K562 (cell line): ENCODE data around the gene IL17A. TPM values are rescaled to one million over a fixed set of nuclear protein-coding genes. Genes with fewer than 3 reads are reported as not detected.

Experiments
- ATAC-seq: fragments of 200-7000 bp; cut with Tn5 transposase; 3 replicates; pipeline ENCODE4 v1.9.1; 2020; ENCODE audit warnings: moderate library complexity
- Bru-seq: library from RNA; stranded (reverse); fragments of 400-500 nt; gene quantifications from one replicate; lab custom pipeline; 2021; lab: Mats Ljungman, UMichigan
- BruChase-seq, 2 experiments: library from RNA; stranded (reverse); fragments of 400-500 nt; gene quantifications; one replicate each; lab custom pipeline; 2021; lab: Mats Ljungman, UMichigan
- BruUV-seq: library from RNA; stranded (reverse); fragments of 400-500 nt; replicated peaks from 2 replicates; lab custom pipeline; 2021; lab: Mats Ljungman, UMichigan
- CTCF ChIA-PET: fragments of 300-600 bp; formaldehyde crosslinking; extraction: SDS; loops from one replicate; lab custom pipeline; 2021; ENCODE audit warnings: low intra/inter-chr PET ratio; lab: Yijun Ruan, JAX
- POLR2A ChIA-PET: fragments of 300-600, 350-650 bp; sonication (Branson Sonifier 250); formaldehyde crosslinking; extraction: SDS; loops from one replicate; lab custom pipeline; 2021; ENCODE audit warnings: antibody characterized with exemption, inconsistent platforms; lab: Yijun Ruan, JAX
- DNase-seq, 4 experiments: peaks; one replicate each; pipeline versions ENCODE4 v3.0.0 to v3.0.0-alpha.2; 2011 to 2018; ENCODE audit warnings: low spot score in 3 of 4, mixed read lengths in 3 of 4; ENCODE audit errors: extremely low read depth in 1 of 4
- FAIRE-seq: peaks from 2 replicates; lab custom pipeline; 2011; peaks lifted over from hg19 to GRCh38; lab: Jason Lieb, UNC
- H2AFZ ChIP-seq: 2 replicates; pipeline ENCODE4 v1.6.0; 2011; ENCODE audit warnings: low read depth, low read length, control low read depth, inconsistent platforms
- H3K27ac ChIP-seq: fragments of 200-600 bp; 3 replicates; pipeline ENCODE4 v1.8.0; 2011; ENCODE audit warnings: low read depth, mild to moderate bottlenecking, control low read depth, inconsistent platforms, low read length, moderate library complexity, mixed read lengths; ENCODE audit errors: extremely low read depth
- H3K27me3 ChIP-seq, 2 experiments: fragments of 300-600 bp in 1 of 2; 2 replicates in 1 of 2; 3 replicates in 1 of 2; pipeline versions ENCODE4 v1.6.0 to v1.8.0; 2011; ENCODE audit warnings: inconsistent platforms in 2 of 2, low read length in 2 of 2, mild to moderate bottlenecking in 1 of 2, mixed read lengths in 1 of 2, moderate library complexity in 1 of 2; ENCODE audit not compliant: control insufficient read depth in 2 of 2, insufficient read depth in 2 of 2
- H3K36me3 ChIP-seq: fragments of 300-600 bp; 3 replicates; pipeline ENCODE4 v1.8.0; 2011; ENCODE audit warnings: mild to moderate bottlenecking, low read length, inconsistent platforms; ENCODE audit not compliant: control insufficient read depth, insufficient read depth
- H3K4me1 ChIP-seq, 2 experiments: fragments of 200-600 bp in 1 of 2; replicated peaks in 1 of 2; 2 replicates in 1 of 2; 3 replicates in 1 of 2; pipeline versions ENCODE4 v1.5.1 to v1.8.0; 2011; ENCODE audit warnings: inconsistent platforms in 2 of 2, low read length in 2 of 2, mild to moderate bottlenecking in 1 of 2, mixed read lengths in 1 of 2, moderate library complexity in 1 of 2; ENCODE audit not compliant: control insufficient read depth in 2 of 2, insufficient read depth in 2 of 2
- H3K4me2 ChIP-seq: 2 replicates; pipeline ENCODE4 v1.6.1; 2011; ENCODE audit warnings: low read length, control low read depth, inconsistent platforms, mixed read lengths; ENCODE audit not compliant: insufficient read depth
- H3K4me3 ChIP-seq: fragments of 200-600 bp; sonication (generic), shearing (Covaris generic); 2 replicates; pipeline ENCODE4 v1.5.1; 2016; ENCODE audit warnings: control low read depth, inconsistent platforms
- H3K79me2 ChIP-seq: fragments of 200-600 bp; 3 replicates; pipeline ENCODE4 v1.8.0; 2011; ENCODE audit warnings: low read length, inconsistent platforms; ENCODE audit not compliant: control insufficient read depth, insufficient read depth
- H3K9ac ChIP-seq, 2 experiments: 2 replicates each; pipeline versions ENCODE4 v1.6.0 to v1.6.1; 2011; ENCODE audit warnings: low read depth in 2 of 2, low read length in 2 of 2, control low read depth in 1 of 2, inconsistent platforms in 1 of 2, mild to moderate bottlenecking in 1 of 2, mixed read lengths in 1 of 2; ENCODE audit not compliant: insufficient read depth in 1 of 2
- H3K9me1 ChIP-seq: one replicate; pipeline ENCODE4 v1.6.0; 2011; ENCODE audit warnings: inconsistent platforms, mild to moderate bottlenecking, low read length, moderate library complexity; ENCODE audit not compliant: control insufficient read depth, insufficient read depth
- H3K9me3 ChIP-seq: replicated peaks from 2 replicates; pipeline ENCODE4 v1.5.1; 2011; ENCODE audit warnings: low read depth, low read length, inconsistent platforms; ENCODE audit not compliant: control insufficient read depth, insufficient read depth
- H4K20me1 ChIP-seq: replicated peaks from 2 replicates; pipeline ENCODE4 v1.6.1; 2011; ENCODE audit warnings: low read length, inconsistent platforms, mixed read lengths; ENCODE audit not compliant: control insufficient read depth, insufficient read depth
- EP300 ChIP-seq: IDR thresholded peaks from 2 replicates; pipeline ENCODE4 v1.6.1; 2012; ENCODE audit warnings: low read length, improper control_type of control experiment
- ZNF175 ChIP-seq: fragments of 200-800 bp; sonication (Bioruptor generic); IDR thresholded peaks from 2 replicates; pipeline ENCODE4 v1.6.1; 2016; ENCODE audit warnings: low read depth, mild to moderate bottlenecking, missing genetic modification characterization, missing compliant biosample characterization
- ZNF224 ChIP-seq: sonication (generic); formaldehyde crosslinking; IDR thresholded peaks from 2 replicates; pipeline ENCODE4 v1.8.0; 2022; ENCODE audit warnings: mild to moderate bottlenecking, missing genetic modification reagents
- ZNF354B ChIP-seq: fragments of 250-450 bp; sonication (Bioruptor Pico); IDR thresholded peaks from 2 replicates; pipeline ENCODE4 v1.4.0; 2020
- WGBS: fragments of 100-300 bp; shearing (Covaris generic); methylation state at CpG from one replicate; pipeline ENCODE4 v1.1.6; 2016; ENCODE audit warnings: low coverage, mixed read lengths; ENCODE audit not compliant: insufficient coverage; ENCODE audit errors: missing lambda C conversion rate; 5-methylcytosine and 5-hydroxymethylcytosine counted together
- in situ Hi-C: fragments of 300-500 bp; cut with MboI; formaldehyde crosslinking; loops from 4 replicates; pipeline ENCODE4 v1.15.0; 2018; ENCODE audit warnings: inconsistent platforms, mixed read lengths
- intact Hi-C: fragments of 100-400 bp; cut with micrococcal nuclease; formaldehyde crosslinking; loops from 2 replicates; pipeline ENCODE4 v1.14.2; 2022
- long read RNA-seq, 3 experiments: library from polyadenylated mRNA in 2 of 3; library from RNA in 1 of 3; unstranded in 2 of 3; stranded (forward) in 1 of 3; transcript quantifications; one replicate each; pipeline ENCODE4 v2.0.0, GENCODE V29; 2019 to 2022
- polyA minus RNA-seq, 3 experiments: library from RNA; depleted of rRNA, polyadenylated mRNA; stranded (reverse); fragments of >200 nt; gene quantifications; 2 replicates each; pipeline ENCODE4 v1.2.3, GENCODE V29; 2011
- polyA plus RNA-seq, 8 experiments: library from polyadenylated mRNA; depleted of rRNA in 4 of 8; stranded (reverse) in 5 of 8; unstranded in 3 of 8; fragments of >200 nt; fragmentation: Nextera tagmentation in 2 of 8; fragmentation: Illumina TruSeq in 1 of 8; extraction: Ambion mirVana in 2 of 8; extraction: Trizol in 1 of 8; gene quantifications; 2 replicates each; pipeline versions ENCODE4 v1.2.1 to v1.2.3, GENCODE V29; 2011 to 2014; ENCODE audit warnings: inconsistent platforms in 1 of 8, missing spikeins in 1 of 8
- total RNA-seq, 7 experiments: library from RNA; depleted of rRNA in 6 of 7; stranded (reverse); fragments of >200 nt in 6 of 7; fragmentation: Illumina TruSeq in 2 of 7; extraction: Trizol in 2 of 7; gene quantifications; 2 replicates each; pipeline versions ENCODE4 v1.2.1 to v1.2.3, GENCODE V29; 2011 to 2021; ENCODE audit warnings: low replicate concordance in 1 of 7
- TF ChIP-seq, protein P1 (sequence below): fragments of 450-650 bp; IDR thresholded peaks from 2 replicates; pipeline ENCODE4 v1.6.1; 2018; ENCODE audit not compliant: partially characterized antibody

IL17A gene
- total RNA-seq (2011; cell fraction: chromatin; rRNA removed; ENCODE audit: low replicate concordance), result not detected in 2 replicates
- total RNA-seq (2011; cell fraction: nucleolus; rRNA removed), result not detected in 2 replicates
- total RNA-seq (2011; cell fraction: nucleoplasm; rRNA removed), result not detected in 2 replicates
- total RNA-seq (2014; rRNA removed) (not detected in 2 replicates), total RNA-seq (2014; rRNA removed; fragmentation: Illumina TruSeq; extraction: Trizol) (not detected in 2 replicates), total RNA-seq (2015; rRNA removed; fragmentation: Illumina TruSeq; extraction: Trizol) (not detected in 2 replicates), total RNA-seq (2021) (not detected in 2 replicates), polyA plus RNA-seq (2011; rRNA removed) (not detected in 2 replicates), polyA plus RNA-seq (2014; fragmentation: Illumina TruSeq; extraction: Trizol) (not detected in 2 replicates), polyA plus RNA-seq (2014; fragmentation: Nextera tagmentation; extraction: Ambion mirVana) (not detected), polyA plus RNA-seq (2014; rRNA removed) (not detected in 2 replicates), polyA minus RNA-seq (2011; rRNA and poly(A)+ RNA removed) (not detected in 2 replicates), Bru-seq, nascent RNA (not detected), BruChase-seq, experiment 1, labeled RNA remaining after a 2-hour chase (not detected), BruChase-seq, experiment 2, labeled RNA remaining after a 6-hour chase (not detected)
- polyA plus RNA-seq (2011; cell fraction: cytosol; rRNA removed), result not detected in 2 replicates
- polyA plus RNA-seq (2011; cell fraction: nucleus; rRNA removed), result not detected in 2 replicates
- polyA plus RNA-seq (2012), result not detected in 2 replicates
- polyA minus RNA-seq (2011; cell fraction: cytosol; rRNA and poly(A)+ RNA removed), result not detected in 2 replicates
- polyA minus RNA-seq (2011; cell fraction: nucleus; rRNA and poly(A)+ RNA removed), result not detected in 2 replicates
- long read RNA-seq, experiment 1, result 0 reads
- long read RNA-seq, experiment 2, result 0 reads
- long read RNA-seq, experiment 3, result 0 reads

DNA sequence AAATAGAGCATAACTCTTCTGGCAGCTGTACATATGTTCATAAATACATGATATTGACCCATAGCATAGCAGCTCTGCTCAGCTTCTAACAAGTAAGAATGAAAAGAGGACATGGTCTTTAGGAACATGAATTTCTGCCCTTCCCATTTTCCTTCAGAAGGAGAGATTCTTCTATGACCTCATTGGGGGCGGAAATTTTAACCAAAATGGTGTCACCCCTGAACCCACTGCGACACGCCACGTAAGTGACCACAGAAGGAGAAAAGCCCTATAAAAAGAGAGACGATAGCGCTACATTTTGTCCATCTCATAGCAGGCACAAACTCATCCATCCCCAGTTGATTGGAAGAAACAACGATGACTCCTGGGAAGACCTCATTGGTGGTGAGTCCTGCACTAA lies at the start of gene IL17A:
Gene IL17A, plus strand, starts transcription at position 301 of the 400 bp plus-strand sequence. Its CDS starts 57 bp downstream, at position 358.
- intact Hi-C loops, result no loop called here
- H4K20me1 ChIP-seq, result no peaks in the 10 kb centered on the region
- no peaks in the 10 kb centered on the region; a peak in 1 of 5 replicates for H3K27me3 ChIP-seq
- no peaks in the 10 kb centered on the region for H3K4me1 ChIP-seq
- H3K9me1 ChIP-seq, result no peaks in the 10 kb centered on the region
- no peak within 1 kb of the TSS for H3K4me3 ChIP-seq
- H3K9ac ChIP-seq, result no peak within 1 kb of the TSS
- no TSS peak for BruUV-seq
- H3K27ac ChIP-seq, result no peak within 1 kb of the TSS
- TF ChIP-seq ZNF224 (CRISPR knock-in tag) (no peak), ZNF354B (CRISPR knock-in tag) (no peak), ZNF175 (CRISPR knock-in tag) (no peak), EP300 (no peak)
- TF ChIP-seq, protein P1, sequence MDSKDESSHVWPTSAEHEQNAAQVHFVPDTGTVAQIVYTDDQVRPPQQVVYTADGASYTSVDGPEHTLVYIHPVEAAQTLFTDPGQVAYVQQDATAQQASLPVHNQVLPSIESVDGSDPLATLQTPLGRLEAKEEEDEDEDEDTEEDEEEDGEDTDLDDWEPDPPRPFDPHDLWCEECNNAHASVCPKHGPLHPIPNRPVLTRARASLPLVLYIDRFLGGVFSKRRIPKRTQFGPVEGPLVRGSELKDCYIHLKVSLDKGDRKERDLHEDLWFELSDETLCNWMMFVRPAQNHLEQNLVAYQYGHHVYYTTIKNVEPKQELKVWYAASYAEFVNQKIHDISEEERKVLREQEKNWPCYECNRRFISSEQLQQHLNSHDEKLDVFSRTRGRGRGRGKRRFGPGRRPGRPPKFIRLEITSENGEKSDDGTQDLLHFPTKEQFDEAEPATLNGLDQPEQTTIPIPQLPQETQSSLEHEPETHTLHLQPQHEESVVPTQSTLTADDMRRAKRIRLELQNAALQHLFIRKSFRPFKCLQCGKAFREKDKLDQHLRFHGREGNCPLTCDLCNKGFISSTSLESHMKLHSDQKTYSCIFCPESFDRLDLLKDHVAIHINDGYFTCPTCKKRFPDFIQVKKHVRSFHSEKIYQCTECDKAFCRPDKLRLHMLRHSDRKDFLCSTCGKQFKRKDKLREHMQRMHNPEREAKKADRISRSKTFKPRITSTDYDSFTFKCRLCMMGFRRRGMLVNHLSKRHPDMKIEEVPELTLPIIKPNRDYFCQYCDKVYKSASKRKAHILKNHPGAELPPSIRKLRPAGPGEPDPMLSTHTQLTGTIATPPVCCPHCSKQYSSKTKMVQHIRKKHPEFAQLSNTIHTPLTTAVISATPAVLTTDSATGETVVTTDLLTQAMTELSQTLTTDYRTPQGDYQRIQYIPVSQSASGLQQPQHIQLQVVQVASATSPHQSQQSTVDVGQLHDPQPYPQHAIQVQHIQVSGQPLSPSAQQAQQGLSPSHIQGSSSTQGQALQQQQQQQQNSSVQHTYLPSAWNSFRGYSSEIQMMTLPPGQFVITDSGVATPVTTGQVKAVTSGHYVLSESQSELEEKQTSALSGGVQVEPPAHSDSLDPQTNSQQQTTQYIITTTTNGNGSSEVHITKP, result no peak
- TF ChIP-seq, all 486 proteins: peak for 0
- no peaks in the 10 kb centered on the region for H3K36me3 ChIP-seq
- no peaks in the 10 kb centered on the region for H3K79me2 ChIP-seq
- CTCF ChIA-PET, result no interaction called here
- no peak within 1 kb of the TSS for H3K4me2 ChIP-seq
- in situ Hi-C loops, result no loop called here
- H2AFZ ChIP-seq, result no peak within 1 kb of the TSS
- 2% methylated on average over 7 of the region's 7 CpGs for WGBS
- DNase-seq (no peak), ATAC-seq (no peak), FAIRE-seq (no peak)
- no peaks in the 10 kb centered on the region for H3K9me3 ChIP-seq
- POLR2A ChIA-PET, result no interaction called here
